ENCODE data around the gene CNGB1. TPM values are rescaled to one million over a fixed set of nuclear protein-coding genes. Genes with fewer than 3 reads are reported as not detected.

Gene CNGB1
- total RNA-seq, 1 experiment from 2014 or later = not detected

- H3K36me3 ChIP-seq (ENCODE audit: control insufficient read depth, insufficient read depth, low read length) = no peaks in the 10 kb centered on the region
- Mint-ChIP-seq H3K4me1 (ENCODE audit: low read depth, unreplicated experiment) (peaks cover 29% of the 10 kb centered on the region), H3K4me3 (ENCODE audit: unreplicated experiment) (no peak overlapping the region), H3K27me3 (ENCODE audit: insufficient read depth, unreplicated experiment) (no peaks in the 10 kb centered on the region), H3K36me3 (ENCODE audit: insufficient read depth, unreplicated experiment) (no peaks in the 10 kb centered on the region), H3K9me3 (ENCODE audit: unreplicated experiment) (no peaks in the 10 kb centered on the region), H3K27ac (ENCODE audit: unreplicated experiment) (no peak overlapping the region)
- no peak for TF ChIP-seq CTCF (IDR thresholded peaks at IDR 0.05; ENCODE audit: insufficient read depth in 1 of 2, low read depth in 1 of 2, low read length in 1 of 2, severe bottlenecking in 1 of 2, unreplicated experiment in 1 of 2)
- no peaks in the 10 kb centered on the region for H3K9me3 ChIP-seq
- POLR2A ChIA-PET = no interaction called here
- intact Hi-C loops (cut with micrococcal nuclease; ENCODE audit: unreplicated experiment) = loop anchor here (5.0 kb wide), 1 partner anchor 133 kb away; no protein-coding TSS in a partner anchor
- H3K4me1 ChIP-seq = peaks cover 27% of the 10 kb centered on the region
- CTCF ChIA-PET = interaction anchor here (0.6 to 1.8 kb wide), 2 partner anchors 27 to 408 kb away, joined by 4 read pairs; no protein-coding TSS in a partner anchor
- no peaks in the 10 kb centered on the region for H3K27me3 ChIP-seq (replicated peaks; ENCODE audit: control insufficient read depth, insufficient read depth, low read length)
- H3K4me3 ChIP-seq (ENCODE audit: low read depth, low read length) = no peak overlapping the region
- no peak for DNase-seq
- no TSS peak for BruUV-seq (replicated peaks)
Observed at GRCh38 chr16:57889960-57890751, 80.8 kb downstream of the CNGB1 start.

- ChIA-PET CTCF (no interaction called here), POLR2A (no interaction called here)
- Mint-ChIP-seq H3K36me3 (ENCODE audit: insufficient read depth, unreplicated experiment) (no peaks in the 10 kb centered on the region), H3K4me3 (ENCODE audit: unreplicated experiment) (no peak overlapping the region), H3K27ac (ENCODE audit: unreplicated experiment) (no peak overlapping the region), H3K27me3 (ENCODE audit: insufficient read depth, unreplicated experiment) (no peaks in the 10 kb centered on the region), H3K9me3 (ENCODE audit: unreplicated experiment) (no peaks in the 10 kb centered on the region), H3K4me1 (ENCODE audit: low read depth, unreplicated experiment) (peaks cover 23% of the 10 kb centered on the region)
- Histone ChIP-seq H3K27me3 (replicated peaks; ENCODE audit: control insufficient read depth, insufficient read depth, low read length) (no peaks in the 10 kb centered on the region), H3K9me3 (no peaks in the 10 kb centered on the region), H3K4me1 (peaks cover 21% of the 10 kb centered on the region), H3K36me3 (ENCODE audit: control insufficient read depth, insufficient read depth, low read length) (no peaks in the 10 kb centered on the region), H3K4me3 (ENCODE audit: low read depth, low read length) (no peak overlapping the region)
- intact Hi-C loops (cut with micrococcal nuclease; ENCODE audit: unreplicated experiment) = no loop called here
- BruUV-seq (replicated peaks) = no TSS peak
- no peak for DNase-seq
- TF ChIP-seq CTCF (IDR thresholded peaks at IDR 0.05; ENCODE audit: insufficient read depth in 1 of 2, low read depth in 1 of 2, low read length in 1 of 2, severe bottlenecking in 1 of 2, unreplicated experiment in 1 of 2) = no peak
Observed at GRCh38 chr16:57889522-57889921, 81.4 kb downstream of the CNGB1 start.

GRCh38 chr16:57889111-57889510 lies 81.8 kb downstream of the CNGB1 start:
- Mint-ChIP-seq H3K9me3 (ENCODE audit: unreplicated experiment) (no peaks in the 10 kb centered on the region), H3K4me1 (ENCODE audit: low read depth, unreplicated experiment) (peaks cover 19% of the 10 kb centered on the region), H3K27ac (ENCODE audit: unreplicated experiment) (no peak overlapping the region), H3K27me3 (ENCODE audit: insufficient read depth, unreplicated experiment) (no peaks in the 10 kb centered on the region), H3K36me3 (ENCODE audit: insufficient read depth, unreplicated experiment) (no peaks in the 10 kb centered on the region), H3K4me3 (ENCODE audit: unreplicated experiment) (no peak overlapping the region)
- POLR2A ChIA-PET = no interaction called here
- Histone ChIP-seq H3K27me3 (replicated peaks; ENCODE audit: control insufficient read depth, insufficient read depth, low read length) (no peaks in the 10 kb centered on the region), H3K4me1 (peaks cover 17% of the 10 kb centered on the region), H3K36me3 (ENCODE audit: control insufficient read depth, insufficient read depth, low read length) (no peaks in the 10 kb centered on the region), H3K9me3 (no peaks in the 10 kb centered on the region), H3K4me3 (ENCODE audit: low read depth, low read length) (no peak overlapping the region)
- no TSS peak for BruUV-seq (replicated peaks)
- TF ChIP-seq CTCF (IDR thresholded peaks at IDR 0.05; ENCODE audit: insufficient read depth in 1 of 2, low read depth in 1 of 2, low read length in 1 of 2, severe bottlenecking in 1 of 2, unreplicated experiment in 1 of 2) = no peak
- CTCF ChIA-PET = no interaction called here
- DNase-seq = no peak
- intact Hi-C loops (cut with micrococcal nuclease; ENCODE audit: unreplicated experiment) = no loop called here

Data from Caco-2 (cell line).